H1 (cell line): ENCODE results near the gene SP5. TPM values are rescaled to one million over a fixed set of nuclear protein-coding genes. Genes with fewer than 3 reads are reported as not detected.

Experiments
- CTCF ChIA-PET: fragments of 300-600 bp; sonication (Branson Sonifier 250); formaldehyde crosslinking; loops from one replicate; lab custom pipeline; 2021; ENCODE audit not compliant: partially characterized antibody; lab: Charles Lee
- POLR2A ChIA-PET: fragments of 300-600 bp; sonication (Branson Sonifier 250); formaldehyde crosslinking; loops from one replicate; lab custom pipeline; 2021; ENCODE audit warnings: inconsistent platforms; ENCODE audit not compliant: partially characterized antibody; lab: Charles Lee
- DNase-seq, 2 experiments: peaks; one replicate each; pipeline versions ENCODE4 v3.0.0 to v3.0.0-alpha.2; 2010 to 2022; ENCODE audit warnings: low spot score in 2 of 2, low read depth in 1 of 2, mixed read lengths in 1 of 2
- FAIRE-seq: peaks from 2 replicates; lab custom pipeline; 2011; peaks lifted over from hg19 to GRCh38; lab: Jason Lieb, UNC
- H2AFZ ChIP-seq: 2 replicates; pipeline ENCODE4 v1.8.1; 2012; ENCODE audit warnings: low read length, inconsistent platforms
- H2AK5ac ChIP-seq: 2 replicates; pipeline ENCODE4 v1.6.1; 2013; ENCODE audit warnings: low read depth, low read length
- H2BK120ac ChIP-seq: replicated peaks from 2 replicates; pipeline ENCODE3; 2013; ENCODE audit warnings: low read depth, low read length, inconsistent platforms
- H2BK12ac ChIP-seq: 2 replicates; pipeline ENCODE4 v1.6.1; 2013; ENCODE audit warnings: low read depth, low read length
- H2BK15ac ChIP-seq: 2 replicates; pipeline ENCODE4 v1.6.1; 2013; ENCODE audit warnings: low read length
- H2BK20ac ChIP-seq: 2 replicates; pipeline ENCODE4 v1.6.1; 2013; ENCODE audit warnings: low read length
- H2BK5ac ChIP-seq: 2 replicates; pipeline ENCODE4 v1.6.1; 2013; ENCODE audit warnings: low read depth, low read length
- H3K14ac ChIP-seq: 2 replicates; pipeline ENCODE4 v1.6.1; 2013; ENCODE audit warnings: inconsistent platforms; ENCODE audit not compliant: insufficient read length
- H3K18ac ChIP-seq: 2 replicates; pipeline ENCODE4 v1.6.1; 2013; ENCODE audit warnings: low read length; ENCODE audit errors: extremely low read depth
- H3K23ac ChIP-seq: 2 replicates; pipeline ENCODE4 v1.6.1; 2013; ENCODE audit warnings: inconsistent platforms; ENCODE audit not compliant: insufficient read length
- H3K23me2 ChIP-seq: 2 replicates; pipeline ENCODE4 v1.6.1; 2013; ENCODE audit warnings: low read depth, low read length
- H3K27ac ChIP-seq: 2 replicates; pipeline ENCODE4 v1.6.1; 2011; ENCODE audit warnings: low read depth, low read length, inconsistent platforms
- H3K27me3 ChIP-seq, 4 experiments: replicated peaks in 1 of 4; 1 replicate in 1 of 4; 2 replicates in 3 of 4; pipeline versions ENCODE4 v1.6.1 to v1.8.1; 2011 to 2013; ENCODE audit warnings: low read length in 3 of 4, mild to moderate bottlenecking in 3 of 4, inconsistent platforms in 2 of 4, mixed read lengths in 2 of 4, moderate library complexity in 1 of 4; ENCODE audit not compliant: control insufficient read depth in 3 of 4, insufficient read depth in 3 of 4; ENCODE audit errors: extremely low read depth in 1 of 4
- H3K36me3 ChIP-seq, 4 experiments: 2 replicates each; pipeline versions ENCODE4 v1.6.1 to v1.8.1; 2011 to 2013; ENCODE audit warnings: mild to moderate bottlenecking in 4 of 4, low read length in 3 of 4, moderate library complexity in 2 of 4, control low read depth in 1 of 4, inconsistent platforms in 1 of 4; ENCODE audit not compliant: insufficient read depth in 4 of 4, control insufficient read depth in 2 of 4
- H3K4ac ChIP-seq: replicated peaks from 2 replicates; pipeline ENCODE3; 2013; ENCODE audit warnings: low read length, low read depth, mixed read lengths, inconsistent platforms; ENCODE audit not compliant: insufficient read length
- H3K4me1 ChIP-seq, 4 experiments: replicated peaks in 1 of 4; 1 replicate in 1 of 4; 2 replicates in 3 of 4; pipeline versions ENCODE4 v1.6.1 to v1.8.1; 2011 to 2013; ENCODE audit warnings: low read length in 3 of 4, inconsistent platforms in 2 of 4, mixed read lengths in 1 of 4; ENCODE audit not compliant: insufficient read depth in 4 of 4, control insufficient read depth in 3 of 4
- H3K4me2 ChIP-seq, 2 experiments: 2 replicates each; pipeline versions ENCODE4 v1.6.1 to v1.8.1; 2011 to 2013; ENCODE audit warnings: low read depth in 2 of 2, low read length in 2 of 2, control low read depth in 1 of 2, inconsistent platforms in 1 of 2, mild to moderate bottlenecking in 1 of 2; ENCODE audit not compliant: insufficient read depth in 1 of 2
- H3K4me3 ChIP-seq, 4 experiments: fragments of 200-600, 300-600 bp in 1 of 4; sonication (generic), shearing (Covaris generic), sonication (Bioruptor Twin) in 1 of 4; 2 replicates each; pipeline versions ENCODE4 v1.5.1 to v1.8.1; 2011 to 2016; ENCODE audit warnings: low read length in 4 of 4, low read depth in 3 of 4, control low read depth in 2 of 4, inconsistent platforms in 2 of 4, mild to moderate bottlenecking in 2 of 4, mixed read lengths in 1 of 4, moderate library complexity in 1 of 4; ENCODE audit not compliant: insufficient read depth in 2 of 4; ENCODE audit errors: extremely low read depth in 1 of 4
- H3K56ac ChIP-seq: replicated peaks from 2 replicates; pipeline ENCODE3; 2013; ENCODE audit warnings: low read depth, mild to moderate bottlenecking, mixed read lengths, low read length, inconsistent platforms; ENCODE audit not compliant: insufficient read length
- H3K79me1 ChIP-seq: 2 replicates; pipeline ENCODE4 v1.6.1; 2013; ENCODE audit warnings: low read depth, low read length, control low read depth
- H3K79me2 ChIP-seq, 2 experiments: 2 replicates each; pipeline versions ENCODE4 v1.6.1 to v1.8.1; 2012 to 2013; ENCODE audit warnings: low read length in 2 of 2, mild to moderate bottlenecking in 2 of 2, inconsistent platforms in 1 of 2; ENCODE audit not compliant: insufficient read depth in 2 of 2, control insufficient read depth in 1 of 2
- H3K9ac ChIP-seq, 4 experiments: replicated peaks in 1 of 4; 1 replicate in 1 of 4; 2 replicates in 3 of 4; pipeline versions ENCODE4 v1.6.1 to v1.8.1; 2011 to 2013; ENCODE audit warnings: low read depth in 3 of 4, low read length in 3 of 4, control low read depth in 2 of 4, mild to moderate bottlenecking in 2 of 4, moderate library complexity in 2 of 4, inconsistent platforms in 1 of 4; ENCODE audit errors: extremely low read depth in 1 of 4
- H3K9me3 ChIP-seq, 2 experiments: 2 replicates each; pipeline versions ENCODE4 v1.6.1 to v1.8.1; 2012 to 2013; ENCODE audit warnings: mild to moderate bottlenecking in 2 of 2, moderate library complexity in 2 of 2, control low read depth in 1 of 2, inconsistent platforms in 1 of 2, low read depth in 1 of 2, low read length in 1 of 2, mixed read lengths in 1 of 2; ENCODE audit not compliant: insufficient read depth in 2 of 2
- H4K20me1 ChIP-seq, 2 experiments: replicated peaks in 1 of 2; 2 replicates each; pipeline versions ENCODE3 to v1.8.1; 2011 to 2013; ENCODE audit warnings: inconsistent platforms in 2 of 2, low read length in 2 of 2, mild to moderate bottlenecking in 1 of 2; ENCODE audit not compliant: insufficient read depth in 2 of 2, control insufficient read depth in 1 of 2
- H4K5ac ChIP-seq: 2 replicates; pipeline ENCODE4 v1.6.1; 2013; ENCODE audit warnings: low read length, low read depth, mixed read lengths, inconsistent platforms; ENCODE audit not compliant: insufficient read length
- H4K8ac ChIP-seq: 2 replicates; pipeline ENCODE4 v1.8.0; 2013; ENCODE audit warnings: mild to moderate bottlenecking, moderate library complexity, low read length, inconsistent platforms; ENCODE audit not compliant: insufficient read depth; ENCODE audit errors: extremely low read depth
- H4K91ac ChIP-seq: replicated peaks from 2 replicates; pipeline ENCODE3; 2013; ENCODE audit warnings: low read length, mixed read lengths, inconsistent platforms; ENCODE audit not compliant: insufficient read length
- BACH1 ChIP-seq: IDR thresholded peaks from 2 replicates; pipeline ENCODE4 v1.6.1; 2012; ENCODE audit warnings: low read length, improper control_type of control experiment
- BRCA1 ChIP-seq: IDR thresholded peaks from 2 replicates; pipeline ENCODE4 v1.6.1; 2012; ENCODE audit warnings: low read depth, low read length, improper control_type of control experiment
- CHD1 ChIP-seq: IDR thresholded peaks from 2 replicates; pipeline ENCODE4 v1.6.1; 2012; ENCODE audit warnings: low read depth, low read length, improper control_type of control experiment
- EZH2 ChIP-seq: fragments of 200-600 bp; sonication (generic); IDR thresholded peaks from 2 replicates; pipeline ENCODE4 v1.7.1; 2012; ENCODE audit warnings: low read depth, mild to moderate bottlenecking, moderate library complexity, low read length, inconsistent platforms; ENCODE audit not compliant: severe bottlenecking
- JUN ChIP-seq: IDR thresholded peaks from 2 replicates; pipeline ENCODE4 v1.6.1; 2011; ENCODE audit warnings: low read depth, mild to moderate bottlenecking, improper control_type of control experiment, low read length
- KDM4A ChIP-seq: IDR thresholded peaks from one replicate; pipeline ENCODE4 v1.7.1; 2012; ENCODE audit warnings: low read depth, mild to moderate bottlenecking, moderate library complexity, low read length, inconsistent platforms; ENCODE audit not compliant: severe bottlenecking
- KDM5A ChIP-seq: fragments of 200-600 bp; IDR thresholded peaks from 2 replicates; pipeline ENCODE4 v1.7.1; 2012; ENCODE audit warnings: mild to moderate bottlenecking, low read length, inconsistent platforms, mixed read lengths
- RXRA ChIP-seq: IDR thresholded peaks from 2 replicates; pipeline ENCODE4 v1.6.1; 2011; ENCODE audit warnings: low read depth, mild to moderate bottlenecking, low read length, moderate library complexity; ENCODE audit not compliant: insufficient read depth
- SIN3A ChIP-seq, 2 experiments: IDR thresholded peaks in 1 of 2; conservative IDR thresholded peaks in 1 of 2; 2 replicates each; pipeline ENCODE4 v1.6.1; 2011 to 2012; ENCODE audit warnings: low read length in 2 of 2, improper control_type of control experiment in 1 of 2, low read depth in 1 of 2, mild to moderate bottlenecking in 1 of 2
- SP2 ChIP-seq: IDR thresholded peaks from 2 replicates; pipeline ENCODE4 v1.6.1; 2012; ENCODE audit warnings: mild to moderate bottlenecking, low read length, inconsistent platforms
- SRF ChIP-seq: IDR thresholded peaks from 2 replicates; pipeline ENCODE4 v1.6.1; 2011; ENCODE audit warnings: mild to moderate bottlenecking, low read depth, low read length, moderate library complexity
- WGBS, 2 experiments: shearing (Covaris generic) in 1 of 2; methylation state at CpG; one replicate each; pipeline versions ENCODE4 v1.1.6 to v1.1.7; 2013 to 2015; ENCODE audit warnings: low lambda C conversion rate in 2 of 2, mixed read lengths in 2 of 2, inconsistent platforms in 1 of 2, low coverage in 1 of 2, missing lambda C conversion rate in 1 of 2; ENCODE audit not compliant: insufficient replicate concordance in 2 of 2, insufficient coverage in 1 of 2, insufficient read length in 1 of 2; ENCODE audit errors: extremely low coverage in 1 of 2, missing lambda C conversion rate in 1 of 2; 5-methylcytosine and 5-hydroxymethylcytosine counted together
- polyA plus RNA-seq, 7 experiments: library from polyadenylated mRNA; depleted of rRNA in 3 of 7; stranded (reverse) in 5 of 7; unstranded in 2 of 7; fragments of >200 nt in 5 of 7; fragments of 200-250 nt in 2 of 7; gene quantifications; 1 replicate in 5 of 7; 2 replicates in 1 of 7; 4 replicates in 1 of 7; pipeline versions ENCODE4 v1.2.1 to v1.2.3, GENCODE V29; 2011 to 2013; ENCODE audit warnings: missing spikeins in 2 of 7, mixed read lengths in 2 of 7
- total RNA-seq: library from RNA; stranded (reverse); fragmentation: NEBNext Ultra II Directional; extraction: Animal tissue kit (Norgen Biotek cat#: 25700); gene quantifications from 2 replicates; pipeline ENCODE4 v1.2.1, GENCODE V29; 2021
- TF ChIP-seq, protein P1 (sequence below): IDR thresholded peaks from 2 replicates; pipeline ENCODE4 v1.6.1; 2011; ENCODE audit warnings: low read length, improper control_type of control experiment
- TF ChIP-seq, protein P2 (sequence below): IDR thresholded peaks from 2 replicates; pipeline ENCODE4 v1.6.1; 2012; ENCODE audit warnings: inconsistent platforms

The SP5 gene
- total and polyA plus RNA-seq, 2 of the 8 experiments (the other 6 are each of a cell fraction or from before 2014, with no cell fraction given): 0.17 TPM; not detected in 1

DNA sequence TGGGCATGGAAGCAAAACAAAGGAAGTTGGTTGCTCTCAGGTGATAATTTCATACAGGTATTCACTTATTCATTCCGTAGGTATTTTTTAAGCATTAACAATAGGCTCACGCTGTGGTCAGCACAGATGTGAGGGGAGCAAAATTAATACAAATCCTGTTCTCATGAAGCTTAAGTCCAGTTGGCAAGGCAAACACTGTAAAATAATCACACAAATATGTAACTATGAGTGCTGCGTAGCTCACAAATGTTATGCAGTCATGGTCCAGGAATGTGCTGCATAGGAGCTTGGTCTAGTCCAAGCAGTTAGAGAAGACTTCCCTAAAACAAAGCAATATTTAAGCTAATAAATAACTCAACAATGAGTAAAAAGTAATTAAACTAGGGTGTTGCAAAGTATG lies 23.9 kb downstream of the SP5 start:
- no peak overlapping the region for H3K9ac ChIP-seq
- H4K8ac ChIP-seq: no peak overlapping the region
- no peak for TF ChIP-seq SP2
- TF ChIP-seq CHD1: no peak
- TF ChIP-seq BRCA1: no peak
- TF ChIP-seq, protein P1, sequence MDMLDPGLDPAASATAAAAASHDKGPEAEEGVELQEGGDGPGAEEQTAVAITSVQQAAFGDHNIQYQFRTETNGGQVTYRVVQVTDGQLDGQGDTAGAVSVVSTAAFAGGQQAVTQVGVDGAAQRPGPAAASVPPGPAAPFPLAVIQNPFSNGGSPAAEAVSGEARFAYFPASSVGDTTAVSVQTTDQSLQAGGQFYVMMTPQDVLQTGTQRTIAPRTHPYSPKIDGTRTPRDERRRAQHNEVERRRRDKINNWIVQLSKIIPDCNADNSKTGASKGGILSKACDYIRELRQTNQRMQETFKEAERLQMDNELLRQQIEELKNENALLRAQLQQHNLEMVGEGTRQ: no peak
- TF ChIP-seq KDM5A: no peak
- TF ChIP-seq SIN3A (conservative IDR thresholded peaks at IDR 0.05 in 1 of 2, IDR thresholded peaks at IDR 0.05 in 1 of 2; ENCODE audit: low read depth in 1 of 2, low read length in 2 of 2): no peak
- TF ChIP-seq, protein P2, sequence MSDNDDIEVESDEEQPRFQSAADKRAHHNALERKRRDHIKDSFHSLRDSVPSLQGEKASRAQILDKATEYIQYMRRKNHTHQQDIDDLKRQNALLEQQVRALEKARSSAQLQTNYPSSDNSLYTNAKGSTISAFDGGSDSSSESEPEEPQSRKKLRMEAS: no peak
- TF ChIP-seq BACH1: no peak
- TF ChIP-seq SRF: no peak
- no peak for TF ChIP-seq KDM4A
- TF ChIP-seq RXRA: no peak
- no peak for TF ChIP-seq EZH2
- TF ChIP-seq JUN: no peak

More for the DNA sequence above, 23.9 kb downstream of the SP5 start:
- Histone ChIP-seq H2AFZ (no peak overlapping the region), H2BK15ac (no peak overlapping the region), H3K4me3 (no peak overlapping the region), H3K36me3 (no peaks in the 10 kb centered on the region), H2AK5ac (no peak overlapping the region), H3K27me3 (no peaks in the 10 kb centered on the region), H3K4me1 (no peaks in the 10 kb centered on the region), H3K79me1 (no peaks in the 10 kb centered on the region), H2BK20ac (no peak overlapping the region), H3K23me2 (no peaks in the 10 kb centered on the region; the same call in 1 of the 2 replicates), H3K23ac (no peak overlapping the region), H2BK5ac (no peak overlapping the region), H2BK120ac (no peak overlapping the region), H4K5ac (no peak overlapping the region), H3K18ac (no peak overlapping the region), H3K79me2 (no peaks in the 10 kb centered on the region), H3K4ac (no peak overlapping the region), H4K91ac (no peak overlapping the region), H3K9me3 (no peaks in the 10 kb centered on the region), H3K56ac (no peak overlapping the region), H3K4me2 (no peak overlapping the region), H3K14ac (no peak overlapping the region), H3K27ac (no peak overlapping the region), H4K20me1 (no peaks in the 10 kb centered on the region), H2BK12ac (no peak overlapping the region)
- 84% methylated on average over 3 of the region's 3 CpGs; no CpG with 5 or more reads in 1 of the 2 experiments for WGBS, 2 experiments
- no peak for FAIRE-seq
- CTCF ChIA-PET: interaction anchor here (0.8 to 3.7 kb wide), 6 partner anchors 16 to 378 kb away, joined by 3 to 14 read pairs (median 5); no protein-coding TSS in a partner anchor
- POLR2A ChIA-PET: interaction anchor here (0.8 kb wide), 1 partner anchor 32 kb away, joined by 3 read pairs; no protein-coding TSS in a partner anchor
- no peak for DNase-seq
